Osteocyte (in vitro differentiated cells): ENCODE data around the gene SS18. TPM values are rescaled to one million over a fixed set of nuclear protein-coding genes. Genes with fewer than 3 reads are reported as not detected.

ENCODE experiments used
- DNase-seq: peaks from one replicate; pipeline ENCODE4 v3.0.0; 2021; ENCODE audit warnings: mixed read lengths; ENCODE audit not compliant: unreplicated experiment; ENCODE audit errors: extremely low spot score
- H3K27ac Mint-ChIP-seq: one replicate; pipeline ENCODE4 v1.8.0; 2021; ENCODE audit warnings: mild to moderate bottlenecking, mixed read lengths; ENCODE audit not compliant: unreplicated experiment
- H3K27me3 Mint-ChIP-seq: one replicate; pipeline ENCODE4 v1.8.0; 2021; ENCODE audit warnings: mixed read lengths; ENCODE audit not compliant: unreplicated experiment
- H3K36me3 Mint-ChIP-seq: one replicate; pipeline ENCODE4 v1.8.0; 2021; ENCODE audit warnings: mixed read lengths; ENCODE audit not compliant: unreplicated experiment
- H3K4me1 Mint-ChIP-seq: one replicate; pipeline ENCODE4 v1.8.0; 2021; ENCODE audit warnings: mixed read lengths; ENCODE audit not compliant: unreplicated experiment
- H3K4me3 Mint-ChIP-seq: one replicate; pipeline ENCODE4 v1.8.0; 2021; ENCODE audit warnings: mild to moderate bottlenecking, moderate library complexity, mixed read lengths; ENCODE audit not compliant: unreplicated experiment
- H3K9me3 Mint-ChIP-seq: one replicate; pipeline ENCODE4 v1.8.0; 2021; ENCODE audit warnings: mixed read lengths; ENCODE audit not compliant: unreplicated experiment
- CTCF ChIP-seq: fragments of 200-600 bp; sonication (generic); IDR thresholded peaks from 2 replicates; pipeline ENCODE4 v1.5.0; 2021; ENCODE audit warnings: antibody characterized with exemption, mild to moderate bottlenecking, moderate library complexity
- total RNA-seq: library from RNA; stranded (reverse); gene quantifications from 2 replicates; pipeline ENCODE4 v1.2.1, GENCODE V29; 2021

Gene SS18
- total RNA-seq, 1 donor from 2014 or later = 98.7 TPM

DNA sequence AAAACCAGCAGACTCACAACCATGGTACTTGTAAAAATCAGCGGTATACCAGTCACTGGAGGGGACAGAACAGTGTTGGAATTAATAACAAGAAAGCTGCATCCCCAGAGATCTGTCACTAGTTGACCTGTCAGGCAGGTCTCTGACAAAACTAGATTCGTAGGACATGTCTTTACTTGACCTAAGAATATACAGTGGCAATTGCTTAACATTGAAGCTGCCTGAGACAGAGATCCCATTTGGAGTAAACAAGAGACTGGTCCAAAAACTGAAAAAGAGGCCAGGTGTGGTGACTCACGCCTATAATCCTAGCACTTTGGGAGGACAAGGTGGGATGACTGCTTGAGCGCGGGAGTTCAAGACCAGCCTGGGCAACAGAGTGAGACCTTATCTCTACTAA, 7.2 kb upstream of the SS18 start:
- Mint-ChIP-seq H3K9me3 (peaks cover 4% of the 10 kb centered on the region), H3K36me3 (no peaks in the 10 kb centered on the region), H3K27ac (no peak overlapping the region), H3K27me3 (peaks cover 16% of the 10 kb centered on the region), H3K4me3 (no peak overlapping the region), H3K4me1 (no peaks in the 10 kb centered on the region)
- no peak for TF ChIP-seq CTCF
- no peak for DNase-seq

- H3K27me3 Mint-ChIP-seq = peaks cover 14% of the 10 kb centered on the region
- TF ChIP-seq CTCF = no peak
- no peaks in the 10 kb centered on the region for H3K4me1 Mint-ChIP-seq
- DNase-seq = no peak
- H3K4me3 Mint-ChIP-seq = no peak overlapping the region
- peaks cover 4% of the 10 kb centered on the region for H3K9me3 Mint-ChIP-seq
- no peak overlapping the region for H3K27ac Mint-ChIP-seq
- no peaks in the 10 kb centered on the region for H3K36me3 Mint-ChIP-seq
Measured at GRCh38 chr18:26096852-26097251, 6.4 kb upstream of the SS18 start.

- peak overlapping the region; percentile 95 for H3K27ac Mint-ChIP-seq
- peak overlapping the region; percentile 94 for H3K4me3 Mint-ChIP-seq
- peaks cover 8% of the 10 kb centered on the region for H3K36me3 Mint-ChIP-seq
- no peaks in the 10 kb centered on the region for H3K9me3 Mint-ChIP-seq
- H3K27me3 Mint-ChIP-seq = no peaks in the 10 kb centered on the region
- peaks cover 28% of the 10 kb centered on the region for H3K4me1 Mint-ChIP-seq
- no peak for TF ChIP-seq CTCF
- DNase-seq = peak; percentile 85
Measured at GRCh38 chr18:26091047-26091630, 726 bp upstream of the SS18 start.

DNA sequence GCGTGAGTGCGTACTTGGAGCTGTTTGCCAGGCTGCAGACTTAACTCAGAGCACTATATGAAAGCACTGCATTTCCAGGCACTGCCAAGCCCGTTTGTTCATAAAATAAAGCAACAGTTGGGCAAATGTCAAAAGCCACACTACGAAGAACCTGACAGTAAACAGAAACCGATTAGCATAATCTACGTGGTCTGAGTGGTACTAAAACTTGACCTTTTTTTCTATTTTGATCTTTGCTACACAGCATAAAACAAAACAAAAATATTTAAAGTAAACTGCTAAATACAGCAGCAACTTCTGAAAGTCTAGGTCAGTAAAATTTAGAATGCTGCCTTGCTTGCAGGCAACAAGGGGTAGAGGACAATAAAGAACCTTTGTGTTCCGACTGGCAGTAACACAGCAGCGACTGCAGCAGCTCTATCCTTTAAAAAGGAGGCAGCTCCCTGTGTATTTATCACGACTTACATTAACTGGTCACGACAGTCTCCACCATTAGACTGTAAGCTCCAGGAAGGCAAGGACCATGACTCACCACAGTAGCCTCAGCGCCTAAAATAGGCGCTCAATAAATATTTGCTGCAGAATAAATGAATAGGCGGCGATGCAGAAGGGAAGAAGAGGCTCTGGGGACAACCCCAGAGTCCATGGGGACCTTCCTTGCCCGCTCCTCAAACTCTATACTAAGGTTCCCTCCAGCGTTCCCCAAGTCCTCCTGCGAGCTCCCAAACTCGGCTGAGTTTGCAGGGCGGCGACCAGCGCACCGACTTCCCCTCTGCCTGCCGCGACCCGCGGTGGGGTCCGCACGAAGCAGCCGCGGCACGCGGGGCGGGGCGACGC, 902 bp downstream of the SS18 start:
- DNase-seq = no peak
- no peaks in the 10 kb centered on the region for H3K9me3 Mint-ChIP-seq
- H3K27me3 Mint-ChIP-seq = no peaks in the 10 kb centered on the region
- no peak for TF ChIP-seq CTCF
- peak overlapping the region; percentile 94 for H3K4me3 Mint-ChIP-seq
- peak overlapping the region; percentile 95 for H3K27ac Mint-ChIP-seq
- H3K4me1 Mint-ChIP-seq = peaks cover 28% of the 10 kb centered on the region
- peaks cover 13% of the 10 kb centered on the region for H3K36me3 Mint-ChIP-seq

DNA sequence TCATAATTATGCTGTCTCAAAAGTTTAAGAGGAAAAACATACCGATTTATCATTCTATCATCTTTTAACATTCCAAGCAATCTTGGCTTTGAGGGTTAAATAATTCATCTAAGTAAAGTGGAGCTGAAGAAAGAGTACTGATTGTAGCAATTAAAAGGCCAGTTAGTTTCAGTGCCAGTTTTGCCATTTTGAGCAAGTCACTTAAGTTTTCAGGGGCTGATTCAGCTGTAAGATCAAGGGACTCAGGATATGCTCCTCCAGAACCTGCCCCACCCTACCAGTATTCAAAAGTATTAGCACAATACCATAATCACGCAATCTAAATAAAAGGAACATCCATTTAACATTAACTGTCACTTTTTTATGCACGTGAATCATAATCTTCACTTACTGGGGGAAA, 1.9 kb downstream of the SS18 start:
- Mint-ChIP-seq H3K9me3 (no peaks in the 10 kb centered on the region), H3K36me3 (peaks cover 20% of the 10 kb centered on the region), H3K27me3 (no peaks in the 10 kb centered on the region), H3K4me1 (peaks cover 32% of the 10 kb centered on the region), H3K4me3 (peak overlapping the region; percentile 94), H3K27ac (peak overlapping the region; percentile 95)
- no peak for TF ChIP-seq CTCF
- DNase-seq = no peak
